Measurements from ENCODE around the gene TRIM9. TPM values are rescaled to one million over a fixed set of nuclear protein-coding genes. Genes with fewer than 3 reads are reported as not detected.

The TRIM9 gene
- total and polyA plus RNA-seq, 12 donors: 0.55 to 5.3 (median 2.0) TPM

- Histone ChIP-seq H3K4me1 (replicated peaks in 1 of 2) (no peaks in the 10 kb centered on the region), H3K27me3 (no peaks in the 10 kb centered on the region), H3K27ac (no peak overlapping the region), H3K4me3 (no peak overlapping the region), H3K36me3 (replicated peaks in 1 of 2) (no peaks in the 10 kb centered on the region), H3K9me3 (replicated peaks in 1 of 3) (no peaks in the 10 kb centered on the region)
- intact Hi-C loops (cut with DNase I): no loop called here
- 56 to 69% (median 58%) methylated on average over 4 of the region's 4 CpGs for WGBS, 4 donors
- DNase-seq: no peak
- TF ChIP-seq CTCF (IDR thresholded peaks at IDR 0.05): no peak
- no peak for TF ChIP-seq POLR2A (IDR thresholded peaks at IDR 0.05)
Measured at GRCh38 chr14:51028361-51028760, 66.5 kb downstream of the TRIM9 start.

- no peak overlapping the region for H3K27ac ChIP-seq
Measured at GRCh38 chr14:51024377-51024776, 70.5 kb downstream of the TRIM9 start.

GRCh38 chr14:51023964-51024363 is 70.9 kb downstream of the TRIM9 start:
- Histone ChIP-seq H3K27ac (no peak overlapping the region), H3K9me3 (replicated peaks in 1 of 3) (no peaks in the 10 kb centered on the region), H3K4me3 (no peak overlapping the region), H3K27me3 (no peaks in the 10 kb centered on the region), H3K36me3 (replicated peaks in 1 of 2) (no peaks in the 10 kb centered on the region), H3K4me1 (replicated peaks in 1 of 2) (no peaks in the 10 kb centered on the region)
- TF ChIP-seq POLR2A (IDR thresholded peaks at IDR 0.05) (no peak), CTCF (IDR thresholded peaks at IDR 0.05) (no peak)
- intact Hi-C loops (cut with DNase I): no loop called here
- DNase-seq: no peak
- 88 to 92% (median 91%) methylated on average over 3 of the region's 3 CpGs for WGBS, 4 donors

More at GRCh38 chr14:51024377-51024776, 70.5 kb downstream of the TRIM9 start:
- no peak for DNase-seq
- Histone ChIP-seq H3K4me3 (no peak overlapping the region), H3K9me3 (replicated peaks in 1 of 3) (no peaks in the 10 kb centered on the region), H3K36me3 (replicated peaks in 1 of 2) (no peaks in the 10 kb centered on the region), H3K27me3 (no peaks in the 10 kb centered on the region), H3K4me1 (replicated peaks in 1 of 2) (no peaks in the 10 kb centered on the region)
- TF ChIP-seq POLR2A (IDR thresholded peaks at IDR 0.05) (no peak), CTCF (IDR thresholded peaks at IDR 0.05) (no peak)
- intact Hi-C loops (cut with DNase I): no loop called here

- Histone ChIP-seq H3K4me1 (replicated peaks in 1 of 2) (no peaks in the 10 kb centered on the region), H3K27ac (no peak overlapping the region), H3K9me3 (replicated peaks in 1 of 3) (no peaks in the 10 kb centered on the region), H3K4me3 (no peak overlapping the region), H3K36me3 (replicated peaks in 1 of 2) (no peaks in the 10 kb centered on the region), H3K27me3 (no peaks in the 10 kb centered on the region)
- TF ChIP-seq CTCF (IDR thresholded peaks at IDR 0.05) (no peak), POLR2A (IDR thresholded peaks at IDR 0.05) (no peak)
- WGBS, 4 donors: 81 to 100% (median 89%) methylated on average over 1 to 4 of the region's 4 CpGs
- intact Hi-C loops (cut with DNase I): no loop called here
- DNase-seq: no peak
Measured at GRCh38 chr14:51022769-51023168, 72.1 kb downstream of the TRIM9 start.
